ENCODE data around the gene TCEAL7. TPM values are rescaled to one million over a fixed set of nuclear protein-coding genes. Genes with fewer than 3 reads are reported as not detected.
A peak's percentile ranks its signal among the peaks of the same experiment; 100 is the strongest.
"Not testable (repeated sequence)": the region's sequence is repeated elsewhere in the genome, so short reads cannot be mapped to it uniquely, and the experiment has no call there.

The TCEAL7 gene
- total RNA-seq, 2 donors from 2014 or later, result 7.8 to 8.0 TPM

DNA sequence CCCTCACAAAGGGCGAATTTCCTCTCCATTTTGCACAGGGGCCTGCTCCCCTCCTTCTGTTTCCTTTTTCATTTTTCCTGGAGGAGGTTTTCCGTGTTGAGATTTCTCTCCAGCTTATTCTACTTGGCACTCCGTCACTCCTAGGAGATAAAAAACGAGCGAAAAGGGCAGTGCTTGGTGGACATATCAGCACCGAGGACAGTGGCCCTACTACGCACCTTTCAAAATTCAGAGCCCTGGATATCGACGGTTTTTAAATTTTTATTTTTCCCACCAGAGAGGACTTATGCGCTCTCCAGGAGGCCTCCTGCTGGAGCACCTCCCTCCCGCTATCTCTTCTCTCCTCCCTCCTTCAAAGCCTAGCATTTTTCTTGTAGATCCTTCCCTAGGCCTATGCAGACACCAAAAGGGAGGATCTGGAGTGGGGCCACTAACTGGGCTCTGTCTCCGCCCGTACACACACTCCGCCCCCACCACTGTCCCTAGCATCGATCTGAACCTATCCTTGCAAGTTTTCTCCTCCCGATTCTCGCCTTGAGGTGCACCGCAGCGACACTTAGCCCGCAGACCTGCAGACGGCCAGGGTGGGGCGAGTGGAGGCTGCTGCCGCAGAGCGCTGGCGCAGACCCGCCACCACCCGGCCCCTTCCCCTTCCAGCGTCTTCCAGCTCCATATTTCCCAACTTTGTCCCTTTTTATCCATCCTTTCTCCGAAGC lies 17.8 kb downstream of the TCEAL7 start:
- Histone ChIP-seq H3K27ac (no peak overlapping the region), H3K9me3 (no peaks in the 10 kb centered on the region), H3K4me1 (no peaks in the 10 kb centered on the region), H3K4me3 (no peak overlapping the region), H3K36me3 (no peaks in the 10 kb centered on the region), H3K27me3 (peaks cover 0 to 7% of the 10 kb centered on the region in 2 donors)
- TF ChIP-seq, protein P1, sequence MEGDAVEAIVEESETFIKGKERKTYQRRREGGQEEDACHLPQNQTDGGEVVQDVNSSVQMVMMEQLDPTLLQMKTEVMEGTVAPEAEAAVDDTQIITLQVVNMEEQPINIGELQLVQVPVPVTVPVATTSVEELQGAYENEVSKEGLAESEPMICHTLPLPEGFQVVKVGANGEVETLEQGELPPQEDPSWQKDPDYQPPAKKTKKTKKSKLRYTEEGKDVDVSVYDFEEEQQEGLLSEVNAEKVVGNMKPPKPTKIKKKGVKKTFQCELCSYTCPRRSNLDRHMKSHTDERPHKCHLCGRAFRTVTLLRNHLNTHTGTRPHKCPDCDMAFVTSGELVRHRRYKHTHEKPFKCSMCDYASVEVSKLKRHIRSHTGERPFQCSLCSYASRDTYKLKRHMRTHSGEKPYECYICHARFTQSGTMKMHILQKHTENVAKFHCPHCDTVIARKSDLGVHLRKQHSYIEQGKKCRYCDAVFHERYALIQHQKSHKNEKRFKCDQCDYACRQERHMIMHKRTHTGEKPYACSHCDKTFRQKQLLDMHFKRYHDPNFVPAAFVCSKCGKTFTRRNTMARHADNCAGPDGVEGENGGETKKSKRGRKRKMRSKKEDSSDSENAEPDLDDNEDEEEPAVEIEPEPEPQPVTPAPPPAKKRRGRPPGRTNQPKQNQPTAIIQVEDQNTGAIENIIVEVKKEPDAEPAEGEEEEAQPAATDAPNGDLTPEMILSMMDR (IDR thresholded peaks at IDR 0.05), result no peak
- no peak for DNase-seq (ENCODE audit: low spot score)

DNA sequence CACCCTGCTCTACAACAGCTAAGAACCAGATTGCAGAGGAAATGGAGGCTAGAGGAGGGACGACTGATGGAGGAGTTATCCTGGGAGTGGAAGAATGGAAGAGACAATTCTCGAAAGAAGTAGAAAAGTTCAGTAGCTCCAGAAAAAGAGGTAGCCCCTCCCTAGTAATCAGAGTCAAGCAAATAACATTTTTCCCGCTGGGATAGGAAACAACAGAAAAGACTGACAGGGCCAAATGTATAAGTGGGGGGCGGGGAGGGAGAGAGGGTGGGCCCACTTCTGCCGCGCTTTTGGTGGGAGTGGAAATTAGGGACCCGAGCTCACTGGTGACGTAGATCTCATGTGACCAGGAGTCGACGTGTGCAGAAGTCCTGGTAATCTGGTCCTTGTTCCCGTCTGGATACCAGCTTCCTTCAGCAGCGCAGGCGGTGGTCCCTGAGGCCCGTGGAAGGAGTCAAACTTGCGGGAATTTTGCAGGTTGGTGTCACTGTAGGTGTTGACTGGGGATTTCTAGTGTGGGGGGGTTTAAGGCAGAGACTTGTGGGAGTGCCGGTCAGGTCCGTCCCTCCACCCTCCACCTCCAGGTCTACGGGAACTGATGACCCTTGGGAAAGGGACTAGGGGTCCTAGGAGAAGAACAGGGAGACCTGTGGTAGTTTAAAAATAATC lies 26.2 kb downstream of the TCEAL7 start, which contains the start of gene TCEAL9:
TCEAL9 (plus strand) TSS at position 377 of the 669 bp plus-strand sequence. CDS start 1,179 bp downstream, outside the sequence.
- Histone ChIP-seq H3K27me3 (no peaks in the 10 kb centered on the region), H3K36me3 (no peaks in the 10 kb centered on the region), H3K27ac (peak within 1 kb of the TSS; percentile 89 to 90), H3K9me3 (no peaks in the 10 kb centered on the region), H3K4me1 (no peaks in the 10 kb centered on the region), H3K4me3 (peak within 1 kb of the TSS; percentile 62 to 63)
- TF ChIP-seq, protein P1 (IDR thresholded peaks at IDR 0.05), result no peak
- peak; percentile 71 for DNase-seq (ENCODE audit: low spot score)

DNA sequence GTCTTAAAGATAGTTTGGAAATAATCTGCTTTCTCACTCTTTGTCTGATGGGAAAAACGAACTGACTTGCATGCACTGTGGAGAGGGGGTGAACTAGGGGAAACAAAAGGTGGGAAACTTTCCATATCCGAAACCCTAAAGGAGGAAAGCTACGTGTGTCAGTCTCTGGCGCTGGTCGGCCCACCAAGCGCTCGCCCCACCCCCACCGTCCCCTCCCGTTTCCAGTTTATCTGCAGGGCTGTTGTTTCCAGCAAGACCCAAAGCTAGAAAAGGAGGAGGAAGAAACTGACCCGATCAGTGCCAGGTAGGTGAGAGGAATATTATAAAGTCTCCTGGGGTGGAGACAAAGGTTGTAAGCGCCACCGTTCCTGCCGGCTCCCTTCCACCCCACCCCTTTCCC lies 26.8 kb downstream of the TCEAL7 start:
- Histone ChIP-seq H3K27me3 (no peaks in the 10 kb centered on the region), H3K4me1 (no peaks in the 10 kb centered on the region), H3K9me3 (no peaks in the 10 kb centered on the region), H3K4me3 (peak overlapping the region; percentile 62 to 63), H3K36me3 (no peaks in the 10 kb centered on the region), H3K27ac (peak overlapping the region; percentile 89 to 90)
- no peak for DNase-seq (ENCODE audit: low spot score)
- TF ChIP-seq, protein P1 (IDR thresholded peaks at IDR 0.05), result no peak

DNA sequence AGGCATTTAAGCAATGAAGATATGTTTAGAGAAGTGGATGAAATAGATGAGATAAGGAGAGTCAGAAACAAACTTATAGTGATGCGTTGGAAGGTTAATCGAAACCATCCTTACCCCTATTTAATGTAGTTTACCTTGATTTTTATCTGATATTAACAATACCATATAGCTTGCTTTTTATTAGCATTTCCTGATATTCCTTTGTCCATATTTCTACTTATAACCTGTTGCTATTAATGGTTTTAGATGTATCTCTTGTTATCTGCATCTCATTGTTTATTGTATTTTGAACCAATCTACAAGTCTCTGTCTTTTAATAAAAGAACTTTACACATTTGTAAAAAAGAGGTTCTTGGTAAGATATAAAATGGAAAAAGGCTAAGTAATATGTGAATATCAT lies 27.8 kb downstream of the TCEAL7 start:
- Histone ChIP-seq H3K27ac (no peak overlapping the region), H3K9me3 (no peaks in the 10 kb centered on the region), H3K4me3 (no peak overlapping the region)

DNA sequence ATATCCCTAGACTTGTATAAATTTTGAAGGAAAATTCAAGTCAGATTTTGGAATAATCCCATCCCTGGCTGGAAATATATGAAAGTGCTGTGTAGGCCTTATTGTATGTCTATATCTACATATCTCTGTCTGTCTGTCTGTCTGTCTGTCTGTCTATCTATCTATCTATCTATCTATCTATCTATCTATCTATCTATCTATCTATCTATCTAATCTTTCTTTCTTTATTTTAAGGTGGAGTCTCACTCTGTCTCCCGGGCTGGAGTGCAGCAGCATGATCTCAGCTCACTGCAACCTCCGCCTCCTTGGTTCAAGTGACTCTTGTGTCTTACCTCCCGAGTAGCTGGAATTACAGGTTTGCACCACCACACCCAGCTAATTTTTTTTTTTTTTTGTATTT lies 29.6 kb downstream of the TCEAL7 start:
- H3K4me1 ChIP-seq; H3K9me3 ChIP-seq; H3K4me3 ChIP-seq; H3K27me3 ChIP-seq; H3K27ac ChIP-seq; H3K36me3 ChIP-seq; DNase-seq (ENCODE audit: low spot score): not testable (repeated sequence)

More for the DNA sequence above, 27.8 kb downstream of the TCEAL7 start:
- Histone ChIP-seq H3K4me1 (no peaks in the 10 kb centered on the region), H3K36me3 (no peaks in the 10 kb centered on the region), H3K27me3 (no peaks in the 10 kb centered on the region)
- TF ChIP-seq, protein P1 (IDR thresholded peaks at IDR 0.05), result no peak
- no peak for DNase-seq (ENCODE audit: low spot score)

DNA sequence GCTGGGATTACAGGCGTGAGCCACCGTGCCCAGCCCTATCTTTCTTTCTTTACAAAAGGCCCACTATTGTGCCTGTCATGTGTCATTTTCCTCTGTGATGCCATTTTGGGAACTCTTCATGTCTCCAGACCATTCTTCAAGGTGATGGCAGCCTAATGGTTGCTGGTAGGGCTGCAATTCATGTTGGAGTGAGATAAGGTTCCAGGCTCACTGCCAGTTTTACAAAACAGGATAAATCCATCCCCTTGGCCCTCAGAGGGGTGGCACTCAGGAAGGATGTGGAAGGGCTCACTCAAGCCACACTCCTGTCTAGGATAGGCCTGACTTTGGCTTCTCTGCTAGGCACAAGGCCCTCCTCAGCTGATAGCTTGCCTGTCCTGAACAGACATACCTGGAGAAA lies 30.1 kb downstream of the TCEAL7 start:
- Histone ChIP-seq H3K27me3 (no peaks in the 10 kb centered on the region), H3K9me3 (no peaks in the 10 kb centered on the region), H3K4me3 (no peak overlapping the region), H3K36me3 (no peaks in the 10 kb centered on the region), H3K27ac (no peak overlapping the region), H3K4me1 (no peaks in the 10 kb centered on the region)
- no peak for DNase-seq (ENCODE audit: low spot score)
- TF ChIP-seq, protein P1 (IDR thresholded peaks at IDR 0.05), result no peak

Data from right atrium auricular region (tissue), 2 donors.